HepG2 (cell line): ENCODE data around the gene ENPP1. TPM values are rescaled to one million over a fixed set of nuclear protein-coding genes. Genes with fewer than 3 reads are reported as not detected.

Source experiments
- ATAC-seq: fragments of 200-7000 bp; cut with Tn5 transposase; 3 replicates; pipeline ENCODE4 v1.9.1; 2020; ENCODE audit warnings: mild to moderate bottlenecking, moderate library complexity
- BruUV-seq: library from RNA; stranded (reverse); fragments of 400-500 nt; replicated peaks from 2 replicates; lab custom pipeline; 2021; lab: Mats Ljungman, UMichigan
- CTCF ChIA-PET: fragments of 300-600 bp; formaldehyde crosslinking; extraction: SDS; loops from one replicate; lab custom pipeline; 2021; ENCODE audit warnings: low total read pairs, inconsistent platforms, low intra/inter-chr PET ratio; lab: Yijun Ruan, JAX
- POLR2A ChIA-PET: fragments of 350-600 bp; sonication (Branson Sonifier 250); formaldehyde crosslinking; loops from one replicate; lab custom pipeline; 2020; ENCODE audit warnings: antibody characterized with exemption, inconsistent platforms; lab: Yijun Ruan, JAX
- DNase-seq: peaks from one replicate; pipeline ENCODE4 v3.0.0-alpha.2; 2015; ENCODE audit warnings: low spot score
- FAIRE-seq: peaks from 3 replicates; lab custom pipeline; 2011; peaks lifted over from hg19 to GRCh38; lab: Jason Lieb, UNC
- H2AFZ ChIP-seq: one replicate; pipeline ENCODE4 v1.6.1; 2011; ENCODE audit warnings: low read length, inconsistent platforms
- H3K27ac ChIP-seq: fragments of 300-600 bp; 3 replicates; pipeline ENCODE4 v1.8.0; 2011; ENCODE audit warnings: mixed run types, mild to moderate bottlenecking, mixed read lengths, low read length, inconsistent platforms; ENCODE audit not compliant: insufficient read depth; ENCODE audit errors: extremely low read length
- H3K27me3 ChIP-seq, 2 experiments: fragments of 200-600 bp in 1 of 2; 2 replicates in 1 of 2; 3 replicates in 1 of 2; pipeline versions ENCODE4 v1.6.0 to v1.8.0; 2011; ENCODE audit warnings: low read length in 2 of 2, mild to moderate bottlenecking in 2 of 2, moderate library complexity in 2 of 2, inconsistent platforms in 1 of 2; ENCODE audit not compliant: insufficient read depth in 2 of 2, control insufficient read depth in 1 of 2
- H3K36me3 ChIP-seq, 2 experiments: fragments of 200-600 bp in 1 of 2; replicated peaks in 1 of 2; 2 replicates in 1 of 2; 3 replicates in 1 of 2; pipeline versions ENCODE4 v1.5.1 to v1.8.0; 2011; ENCODE audit warnings: low read length in 2 of 2, inconsistent platforms in 1 of 2; ENCODE audit not compliant: insufficient read depth in 2 of 2, control insufficient read depth in 1 of 2
- H3K4me1 ChIP-seq: 2 replicates; pipeline ENCODE4 v1.5.1; 2012; ENCODE audit warnings: low read length, inconsistent platforms; ENCODE audit not compliant: insufficient read depth
- H3K4me2 ChIP-seq: 2 replicates; pipeline ENCODE4 v1.6.0; 2011; ENCODE audit warnings: low read depth, low read length, inconsistent platforms
- H3K4me3 ChIP-seq, 3 experiments: fragments of 200-600 bp in 1 of 3; sonication (generic), shearing (Covaris generic) in 1 of 3; replicated peaks in 1 of 3; 2 replicates each; pipeline ENCODE4 v1.5.1; 2011 to 2016; ENCODE audit warnings: low read length in 3 of 3, inconsistent platforms in 2 of 3, low read depth in 2 of 3, mild to moderate bottlenecking in 2 of 3, control low read depth in 1 of 3, mixed read lengths in 1 of 3; ENCODE audit not compliant: insufficient read depth in 1 of 3
- H3K79me2 ChIP-seq: one replicate; pipeline ENCODE4 v1.6.1; 2011; ENCODE audit warnings: low read length, inconsistent platforms; ENCODE audit not compliant: insufficient read depth
- H3K9ac ChIP-seq: 2 replicates; pipeline ENCODE4 v1.6.0; 2011; ENCODE audit warnings: mild to moderate bottlenecking, low read depth, low read length, inconsistent platforms; ENCODE audit not compliant: insufficient read depth
- H3K9me3 ChIP-seq: 2 replicates; pipeline ENCODE4 v1.5.1; 2012; ENCODE audit warnings: mild to moderate bottlenecking, low read length
- H4K20me1 ChIP-seq: 2 replicates; pipeline ENCODE4 v1.6.0; 2011; ENCODE audit warnings: inconsistent platforms, mild to moderate bottlenecking, low read length, moderate library complexity; ENCODE audit not compliant: insufficient read depth
- ARHGAP35 ChIP-seq: sonication (generic); formaldehyde crosslinking; IDR thresholded peaks from 2 replicates; pipeline ENCODE4 v1.9.0; 2022; ENCODE audit warnings: mild to moderate bottlenecking, inconsistent platforms, moderate library complexity, missing genetic modification reagents, borderline replicate concordance
- HNRNPK ChIP-seq: fragments of 200-400 bp; formaldehyde crosslinking; IDR thresholded peaks from 2 replicates; pipeline ENCODE4 v1.6.1; 2018; ENCODE audit warnings: low read length, low read depth, moderate library complexity, mild to moderate bottlenecking; ENCODE audit not compliant: poor library complexity, severe bottlenecking
- KDM5A ChIP-seq: fragments of 200-600 bp; sonication (generic); IDR thresholded peaks from 2 replicates; pipeline ENCODE4 v1.7.0; 2018; ENCODE audit warnings: antibody characterized with exemption, mild to moderate bottlenecking, low read length, borderline replicate concordance
- MLLT10 ChIP-seq: sonication (generic); formaldehyde crosslinking; IDR thresholded peaks from 2 replicates; pipeline ENCODE4 v1.4.0; 2020; ENCODE audit warnings: missing genetic modification reagents
- ZNF225 ChIP-seq: sonication (generic); formaldehyde crosslinking; IDR thresholded peaks from 2 replicates; pipeline ENCODE4 v1.4.0; 2020; ENCODE audit warnings: mild to moderate bottlenecking, missing genetic modification reagents
- ZNF337 ChIP-seq: sonication (generic); formaldehyde crosslinking; IDR thresholded peaks from 2 replicates; pipeline ENCODE4 v1.5.1; 2020; ENCODE audit warnings: missing genetic modification reagents, low read depth, mild to moderate bottlenecking, borderline replicate concordance
- ZNF577 ChIP-seq: sonication (generic); formaldehyde crosslinking; IDR thresholded peaks from 2 replicates; pipeline ENCODE4 v1.4.0; 2020; ENCODE audit warnings: mild to moderate bottlenecking, low read depth, missing genetic modification reagents, borderline replicate concordance
- WGBS: methylation state at CpG from one replicate; pipeline ENCODE4 v1.1.6; 2017; ENCODE audit warnings: low lambda C conversion rate; 5-methylcytosine and 5-hydroxymethylcytosine counted together
- in situ Hi-C: cut with HindIII; loops from 2 replicates; pipeline ENCODE4 v1.10.0; 2017; ENCODE audit warnings: low pct_unique_long_range_greater_than_20kb; ENCODE audit not compliant: extremely low pct_ligation_motif_present
- intact Hi-C: fragments of 100-400 bp; cut with micrococcal nuclease; formaldehyde crosslinking; loops from one replicate; pipeline ENCODE4 v1.10.0; 2022; ENCODE audit not compliant: unreplicated experiment
- polyA plus RNA-seq, 8 experiments: library from polyadenylated mRNA; depleted of rRNA in 3 of 8; stranded (reverse) in 7 of 8; unstranded in 1 of 8; fragments of >200 nt; fragmentation: Illumina TruSeq in 4 of 8; extraction: Trizol in 4 of 8; gene quantifications; 2 replicates each; pipeline versions ENCODE4 v1.2.1 to v1.2.3, GENCODE V29; 2011 to 2016; ENCODE audit warnings: low read depth in 4 of 8, missing spikeins in 1 of 8, mixed read lengths in 1 of 8; ENCODE audit not compliant: insufficient read depth in 1 of 8
- total RNA-seq, 5 experiments: library from RNA; depleted of rRNA; stranded (reverse); fragments of >200 nt; fragmentation: Illumina TruSeq; extraction: Trizol; gene quantifications; 2 replicates each; pipeline ENCODE4 v1.2.3, GENCODE V29; 2016; ENCODE audit warnings: low read depth in 1 of 5
- TF ChIP-seq, protein P1 (sequence below): sonication (generic); formaldehyde crosslinking; IDR thresholded peaks from 2 replicates; pipeline ENCODE4 v1.4.0; 2020; ENCODE audit warnings: mild to moderate bottlenecking, missing genetic modification reagents
- TF ChIP-seq, protein P2 (sequence below): sonication (generic); formaldehyde crosslinking; IDR thresholded peaks from 2 replicates; pipeline ENCODE4 v1.4.0; 2020; ENCODE audit warnings: missing genetic modification reagents
- TF ChIP-seq, protein P3 (sequence below): sonication (generic); formaldehyde crosslinking; IDR thresholded peaks from 2 replicates; pipeline ENCODE4 v1.4.0; 2020; ENCODE audit warnings: missing genetic modification reagents

The ENPP1 gene
- total and polyA plus RNA-seq, 2 of the 13 experiments (the other 11 are each of a cell fraction or from before 2014, with no cell fraction given) = 56.5 to 160 TPM

DNA sequence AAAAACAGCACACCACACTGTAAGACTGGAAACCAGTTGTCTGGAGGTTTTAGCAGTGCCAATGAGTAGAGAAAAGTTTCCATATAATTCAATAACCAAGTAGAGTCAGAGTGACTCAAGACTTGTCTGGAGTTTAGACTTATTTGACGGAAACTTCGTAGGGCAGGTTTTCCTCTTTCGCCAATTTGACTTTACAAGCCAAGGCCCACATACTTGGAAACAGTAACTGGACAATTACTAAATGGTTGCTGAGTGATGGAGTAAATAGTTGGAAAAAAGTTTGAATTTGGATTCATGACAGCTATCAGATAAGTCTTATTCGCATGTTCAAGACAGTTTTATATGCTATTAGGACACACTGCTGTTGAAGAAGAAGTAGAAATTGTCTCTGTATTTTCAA, 48.9 kb upstream of the ENPP1 start:
- no peaks in the 10 kb centered on the region for H3K9me3 ChIP-seq
- no peaks in the 10 kb centered on the region for H4K20me1 ChIP-seq
- ChIA-PET CTCF (no interaction called here), POLR2A (no interaction called here)
- H3K27ac ChIP-seq = no peak overlapping the region
- in situ Hi-C loops (no loop called here), intact Hi-C loops (no loop called here)
- no peak for TF ChIP-seq HNRNPK
- TF ChIP-seq MLLT10 (CRISPR knock-in tag) = no peak
- TF ChIP-seq, protein P1, sequence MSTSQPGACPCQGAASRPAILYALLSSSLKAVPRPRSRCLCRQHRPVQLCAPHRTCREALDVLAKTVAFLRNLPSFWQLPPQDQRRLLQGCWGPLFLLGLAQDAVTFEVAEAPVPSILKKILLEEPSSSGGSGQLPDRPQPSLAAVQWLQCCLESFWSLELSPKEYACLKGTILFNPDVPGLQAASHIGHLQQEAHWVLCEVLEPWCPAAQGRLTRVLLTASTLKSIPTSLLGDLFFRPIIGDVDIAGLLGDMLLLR (CRISPR knock-in tag) = no peak
- TF ChIP-seq ZNF225 (CRISPR knock-in tag) = no peak
- TF ChIP-seq KDM5A = no peak
- H3K79me2 ChIP-seq = no peaks in the 10 kb centered on the region
- FAIRE-seq (no peak), DNase-seq (no peak), ATAC-seq (no peak)
- no peak overlapping the region for H3K4me2 ChIP-seq
- BruUV-seq = no TSS peak
- no peak overlapping the region for H3K9ac ChIP-seq
- H3K4me3 ChIP-seq = no peak overlapping the region
- no peaks in the 10 kb centered on the region for H3K36me3 ChIP-seq
- 94% methylated on average over 4 of the region's 4 CpGs for WGBS
- H2AFZ ChIP-seq = no peak overlapping the region
- peaks cover 62% of the 10 kb centered on the region for H3K4me1 ChIP-seq
- H3K27me3 ChIP-seq = no peaks in the 10 kb centered on the region

DNA sequence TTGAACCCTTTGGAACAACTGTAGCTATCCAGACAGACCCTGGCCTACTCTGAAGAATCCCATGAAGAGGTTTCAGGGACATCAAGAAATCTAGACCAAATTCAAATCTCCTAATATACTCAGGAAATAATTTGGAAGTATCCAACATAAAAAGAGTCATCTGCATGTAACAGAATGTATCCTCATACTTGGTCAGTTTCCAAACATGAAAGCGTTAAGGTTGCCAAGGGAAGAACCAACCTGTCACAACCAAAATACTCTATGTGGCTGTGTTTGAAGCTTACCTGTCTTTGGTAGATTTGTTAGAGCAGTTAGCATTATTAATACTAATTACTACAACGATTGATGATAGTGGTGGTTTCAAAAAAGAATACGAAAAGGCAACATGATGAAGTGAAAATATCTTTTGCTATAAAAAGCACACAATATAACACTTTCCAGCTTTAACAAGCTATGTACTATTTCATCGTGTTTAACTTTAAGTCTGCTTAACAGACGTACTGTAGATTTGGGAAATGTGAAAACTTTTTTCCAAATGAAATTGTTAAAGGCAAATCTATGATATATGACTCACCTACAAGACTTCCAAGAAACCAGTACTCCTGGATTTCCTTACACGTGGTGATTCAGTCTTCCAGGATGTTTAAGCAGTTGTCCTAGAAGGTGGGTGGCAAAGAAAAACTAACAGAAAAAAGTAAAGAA, 46.6 kb upstream of the ENPP1 start:
- DNase-seq (no peak), ATAC-seq (no peak), FAIRE-seq (no peak)
- Histone ChIP-seq H3K79me2 (no peaks in the 10 kb centered on the region), H4K20me1 (no peaks in the 10 kb centered on the region), H3K27ac (no peak overlapping the region), H3K36me3 (no peaks in the 10 kb centered on the region), H3K4me3 (no peak overlapping the region), H3K4me1 (peaks cover 62% of the 10 kb centered on the region), H2AFZ (no peak overlapping the region), H3K4me2 (no peak overlapping the region), H3K27me3 (no peaks in the 10 kb centered on the region), H3K9ac (no peak overlapping the region), H3K9me3 (no peaks in the 10 kb centered on the region)
- WGBS = 81% methylated on average over 6 of the region's 6 CpGs
- in situ Hi-C loops (no loop called here), intact Hi-C loops (no loop called here)
- CTCF ChIA-PET = no interaction called here
- POLR2A ChIA-PET = no interaction called here
- BruUV-seq = no TSS peak
- TF ChIP-seq, protein P2, sequence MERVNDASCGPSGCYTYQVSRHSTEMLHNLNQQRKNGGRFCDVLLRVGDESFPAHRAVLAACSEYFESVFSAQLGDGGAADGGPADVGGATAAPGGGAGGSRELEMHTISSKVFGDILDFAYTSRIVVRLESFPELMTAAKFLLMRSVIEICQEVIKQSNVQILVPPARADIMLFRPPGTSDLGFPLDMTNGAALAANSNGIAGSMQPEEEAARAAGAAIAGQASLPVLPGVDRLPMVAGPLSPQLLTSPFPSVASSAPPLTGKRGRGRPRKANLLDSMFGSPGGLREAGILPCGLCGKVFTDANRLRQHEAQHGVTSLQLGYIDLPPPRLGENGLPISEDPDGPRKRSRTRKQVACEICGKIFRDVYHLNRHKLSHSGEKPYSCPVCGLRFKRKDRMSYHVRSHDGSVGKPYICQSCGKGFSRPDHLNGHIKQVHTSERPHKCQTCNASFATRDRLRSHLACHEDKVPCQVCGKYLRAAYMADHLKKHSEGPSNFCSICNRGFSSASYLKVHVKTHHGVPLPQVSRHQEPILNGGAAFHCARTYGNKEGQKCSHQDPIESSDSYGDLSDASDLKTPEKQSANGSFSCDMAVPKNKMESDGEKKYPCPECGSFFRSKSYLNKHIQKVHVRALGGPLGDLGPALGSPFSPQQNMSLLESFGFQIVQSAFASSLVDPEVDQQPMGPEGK = no peak
- TF ChIP-seq ZNF337 (CRISPR knock-in tag) (0 out of 2 replicates have a peak, but pooled peaks have one; percentile 2), ZNF577 (CRISPR knock-in tag) (no peak), ARHGAP35 (CRISPR knock-in tag) (no peak)
- TF ChIP-seq, protein P3, sequence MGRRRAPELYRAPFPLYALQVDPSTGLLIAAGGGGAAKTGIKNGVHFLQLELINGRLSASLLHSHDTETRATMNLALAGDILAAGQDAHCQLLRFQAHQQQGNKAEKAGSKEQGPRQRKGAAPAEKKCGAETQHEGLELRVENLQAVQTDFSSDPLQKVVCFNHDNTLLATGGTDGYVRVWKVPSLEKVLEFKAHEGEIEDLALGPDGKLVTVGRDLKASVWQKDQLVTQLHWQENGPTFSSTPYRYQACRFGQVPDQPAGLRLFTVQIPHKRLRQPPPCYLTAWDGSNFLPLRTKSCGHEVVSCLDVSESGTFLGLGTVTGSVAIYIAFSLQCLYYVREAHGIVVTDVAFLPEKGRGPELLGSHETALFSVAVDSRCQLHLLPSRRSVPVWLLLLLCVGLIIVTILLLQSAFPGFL (CRISPR knock-in tag) = no peak
